SH-SY5Y (cell line): ENCODE results near the gene ZEB2.

Source experiments
- GATA2 ChIP-seq: IDR thresholded peaks from 2 replicates; pipeline ENCODE4 v1.6.1; 2011; ENCODE audit warnings: mild to moderate bottlenecking, low read depth, low read length
- GATA3 ChIP-seq: IDR thresholded peaks from 2 replicates; pipeline ENCODE4 v1.6.1; 2011; ENCODE audit warnings: low read depth, mild to moderate bottlenecking, low read length, moderate library complexity

- TF ChIP-seq GATA2 (no peak), GATA3 (no peak)
These were observed 165.0 kb downstream of the ZEB2 start for GRCh38 chr2:144354953-144355352.
